Retinal pigment epithelial cell (primary cell): ENCODE results near the gene CCL5.

ENCODE experiments used
- DNase-seq: peaks from one replicate; pipeline ENCODE4 v3.0.0-alpha.2; 2010; ENCODE audit warnings: low read depth
- H3K4me3 ChIP-seq: 2 replicates; pipeline ENCODE4 v1.5.1; 2011; ENCODE audit warnings: mild to moderate bottlenecking, low read length, control low read depth, moderate library complexity
- CTCF ChIP-seq: conservative IDR thresholded peaks from 2 replicates; pipeline ENCODE4 v1.5.1; 2011; ENCODE audit warnings: low read depth, low read length, control low read depth, inconsistent platforms

The CCL5 gene

DNA sequence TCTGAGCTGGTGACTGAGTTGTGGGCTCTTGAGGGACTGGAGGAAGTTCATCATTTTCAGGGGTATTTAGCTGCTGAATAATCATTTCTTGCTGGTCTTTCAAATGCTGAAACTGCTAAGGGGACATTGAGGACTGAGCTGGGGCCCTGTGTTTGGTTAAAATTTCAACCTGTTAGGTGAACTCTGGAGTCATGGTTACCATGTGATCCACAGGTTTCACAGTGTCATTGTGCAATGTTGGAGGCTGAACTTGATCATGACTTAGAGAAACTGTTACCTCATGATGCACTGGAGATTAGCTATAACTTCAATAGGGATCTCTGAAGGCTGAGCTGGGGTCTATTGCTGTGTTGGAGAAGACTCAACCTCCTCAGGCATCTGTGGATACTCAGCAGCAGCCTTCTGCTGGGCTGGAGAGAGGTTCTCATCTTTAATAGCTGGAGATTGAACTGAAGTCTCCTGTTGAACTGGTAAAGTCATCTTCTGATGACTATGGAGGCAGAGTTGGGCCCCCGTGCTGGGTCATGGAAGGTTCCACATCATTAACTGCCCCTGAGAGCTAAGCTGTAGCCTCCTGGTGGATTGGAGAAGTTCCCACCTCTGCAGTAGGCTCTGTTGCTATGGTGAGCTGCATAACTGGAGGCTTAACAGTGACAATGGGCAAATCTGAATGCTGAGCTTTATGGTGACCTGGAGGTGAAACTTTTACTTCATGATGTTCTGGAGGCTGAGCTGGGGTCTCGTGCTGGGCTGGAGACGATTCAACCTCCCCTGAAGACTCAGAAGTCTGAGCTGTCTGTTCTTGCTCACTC, 35.2 kb upstream of the CCL5 start:
- peak; percentile 24 for DNase-seq
- no peak for TF ChIP-seq CTCF
- H3K4me3 ChIP-seq, result no peak overlapping the region

- TF ChIP-seq CTCF, result no peak
- no peak for DNase-seq
- H3K4me3 ChIP-seq, result no peak overlapping the region
Observed at GRCh38 chr17:35914354-35914753, 34.2 kb upstream of the CCL5 start.

DNA sequence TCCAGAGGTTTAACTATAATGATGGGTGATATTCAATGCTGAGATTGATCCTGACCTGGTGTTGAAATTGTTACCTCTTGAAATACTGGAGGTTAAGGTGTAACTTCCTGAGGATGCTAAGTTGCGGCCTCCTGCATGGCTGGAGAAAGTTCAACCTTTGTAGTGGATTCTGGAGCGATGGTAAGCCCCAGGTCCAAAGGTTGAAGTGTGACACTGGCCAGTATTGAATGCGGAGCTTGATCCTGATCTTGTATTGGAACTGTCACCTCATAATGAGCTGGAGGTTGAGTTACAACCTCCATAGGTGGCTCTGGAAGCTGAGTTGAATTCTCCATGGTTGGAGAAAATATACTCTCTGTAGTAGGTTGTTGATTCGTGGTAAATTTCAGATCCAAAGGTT, 33.4 kb upstream of the CCL5 start:
- DNase-seq, result no peak
- TF ChIP-seq CTCF, result no peak

DNA sequence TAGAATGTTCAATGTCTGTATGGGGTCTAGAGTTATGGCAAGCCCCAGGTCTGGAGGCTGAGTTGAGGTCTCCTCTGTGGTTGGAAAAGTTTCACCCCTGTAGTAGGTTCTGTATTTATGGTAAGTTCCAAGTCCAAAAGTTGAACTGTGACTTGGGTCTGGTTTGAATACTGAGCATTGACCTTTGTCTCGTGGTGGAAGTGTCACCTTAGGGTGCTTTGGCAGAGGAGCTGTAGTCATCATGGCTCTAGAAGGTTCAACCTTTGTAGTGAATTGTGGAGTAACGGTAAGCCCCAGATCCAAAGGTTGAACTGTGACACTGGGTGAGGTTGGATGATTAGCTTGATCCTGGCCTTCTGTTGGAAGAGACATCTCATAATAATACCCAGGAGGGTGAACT, 32.8 kb upstream of the CCL5 start:
- DNase-seq, result no peak
- no peak for TF ChIP-seq CTCF
- H3K4me3 ChIP-seq, result no peak overlapping the region

More for the DNA sequence above, 33.4 kb upstream of the CCL5 start:
- H3K4me3 ChIP-seq, result no peak overlapping the region

GRCh38 chr17:35912339-35912912, 32.3 kb upstream of the CCL5 start:
- H3K4me3 ChIP-seq, result no peak overlapping the region
- no peak for TF ChIP-seq CTCF
- DNase-seq, result no peak

DNA sequence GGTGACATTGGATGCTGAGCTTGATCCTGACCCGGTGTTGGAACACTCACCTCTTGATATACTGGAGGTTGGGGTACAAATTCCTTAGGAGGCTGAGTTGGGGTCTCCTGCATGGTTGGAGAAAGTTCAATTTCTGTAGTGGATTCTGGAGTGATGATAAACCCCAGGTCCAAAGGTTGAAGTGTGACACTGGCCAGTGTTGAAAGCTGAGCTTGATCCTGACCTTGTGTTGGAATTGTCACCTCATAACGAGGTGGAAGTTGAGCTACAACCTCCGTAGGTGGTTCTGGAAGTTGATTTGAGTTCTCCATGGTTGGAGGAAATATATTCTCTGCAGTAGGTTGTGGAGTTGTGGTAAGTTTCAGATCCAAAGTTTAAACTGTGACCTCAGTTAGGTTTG, 29.2 kb upstream of the CCL5 start:
- TF ChIP-seq CTCF, result no peak
- no peak for DNase-seq
- H3K4me3 ChIP-seq, result no peak overlapping the region

GRCh38 chr17:35907691-35908090, 27.5 kb upstream of the CCL5 start:
- H3K4me3 ChIP-seq, result no peak overlapping the region
- no peak for DNase-seq
- no peak for TF ChIP-seq CTCF
